Loucy (cell line): Measurements from ENCODE around the gene MAPK1.

Source experiments
- EZH2phosphoT487 ChIP-seq: fragments of 200-600 bp; IDR thresholded peaks from 2 replicates; pipeline ENCODE4 v1.6.1; 2018; ENCODE audit warnings: antibody characterized with exemption, mild to moderate bottlenecking, moderate library complexity, borderline replicate concordance
- TF ChIP-seq, protein P1 (sequence below): fragments of 200-600 bp; sonication (generic); conservative IDR thresholded peaks from 2 replicates; pipeline ENCODE4 v1.5.1; 2014; ENCODE audit warnings: mild to moderate bottlenecking, antibody characterized with exemption, low read length

DNA sequence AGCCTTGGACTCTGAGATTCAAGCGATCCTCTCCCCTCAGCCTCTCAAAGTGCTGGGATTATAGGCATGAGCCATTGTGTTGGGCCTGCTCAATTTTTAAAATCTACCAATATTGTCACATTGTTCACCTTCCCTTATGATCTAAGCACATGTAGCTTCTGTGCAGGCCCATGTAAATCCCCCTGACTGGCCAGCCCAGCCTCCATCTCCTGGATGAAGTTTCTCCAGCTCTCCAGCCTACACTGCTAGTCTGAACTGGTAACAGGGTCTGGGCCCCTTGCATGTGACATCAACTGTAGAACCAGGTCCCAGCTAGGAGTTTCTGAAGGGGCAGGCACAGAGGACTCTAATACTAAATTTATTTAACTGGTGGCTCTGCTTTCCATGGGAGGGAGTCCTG is 99.0 kb downstream of the MAPK1 start:
- TF ChIP-seq, protein P1, sequence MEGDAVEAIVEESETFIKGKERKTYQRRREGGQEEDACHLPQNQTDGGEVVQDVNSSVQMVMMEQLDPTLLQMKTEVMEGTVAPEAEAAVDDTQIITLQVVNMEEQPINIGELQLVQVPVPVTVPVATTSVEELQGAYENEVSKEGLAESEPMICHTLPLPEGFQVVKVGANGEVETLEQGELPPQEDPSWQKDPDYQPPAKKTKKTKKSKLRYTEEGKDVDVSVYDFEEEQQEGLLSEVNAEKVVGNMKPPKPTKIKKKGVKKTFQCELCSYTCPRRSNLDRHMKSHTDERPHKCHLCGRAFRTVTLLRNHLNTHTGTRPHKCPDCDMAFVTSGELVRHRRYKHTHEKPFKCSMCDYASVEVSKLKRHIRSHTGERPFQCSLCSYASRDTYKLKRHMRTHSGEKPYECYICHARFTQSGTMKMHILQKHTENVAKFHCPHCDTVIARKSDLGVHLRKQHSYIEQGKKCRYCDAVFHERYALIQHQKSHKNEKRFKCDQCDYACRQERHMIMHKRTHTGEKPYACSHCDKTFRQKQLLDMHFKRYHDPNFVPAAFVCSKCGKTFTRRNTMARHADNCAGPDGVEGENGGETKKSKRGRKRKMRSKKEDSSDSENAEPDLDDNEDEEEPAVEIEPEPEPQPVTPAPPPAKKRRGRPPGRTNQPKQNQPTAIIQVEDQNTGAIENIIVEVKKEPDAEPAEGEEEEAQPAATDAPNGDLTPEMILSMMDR: no peak
- no peak for TF ChIP-seq EZH2phosphoT487
